ENCODE measurements around the gene SLC2A13. TPM values are rescaled to one million over a fixed set of nuclear protein-coding genes. Genes with fewer than 3 reads are reported as not detected.

The SLC2A13 gene
- total and polyA plus RNA-seq, 2 donors (not counting 3 experiments of a cell fraction or from before 2014, with no cell fraction given) = 1.2 to 4.9 TPM

DNA sequence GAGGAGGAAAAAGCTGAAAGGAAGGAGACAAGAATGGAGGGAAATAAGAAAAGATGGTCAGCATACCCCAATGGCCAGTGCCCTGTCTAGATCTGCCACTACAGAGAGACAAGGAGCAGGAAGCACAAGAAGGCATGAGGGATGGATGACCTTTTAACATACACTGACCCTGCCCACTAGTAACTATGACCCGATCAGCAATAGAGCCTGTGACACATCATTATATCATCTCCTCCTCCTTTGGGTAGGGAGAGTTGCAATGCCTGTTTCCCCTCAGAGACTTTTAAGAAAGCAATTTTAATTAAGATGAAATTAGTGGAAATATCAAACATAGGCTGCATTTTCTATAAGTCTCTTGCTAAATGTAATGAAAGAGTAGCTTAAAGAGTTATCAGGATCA lies 4.7 kb upstream of the SLC2A13 start:
- Histone ChIP-seq H2AFZ (ENCODE audit: low read depth, low read length) (no peak overlapping the region), H3K79me2 (ENCODE audit: control insufficient read depth, insufficient read depth, low read length) (no peaks in the 10 kb centered on the region), H3K36me3 (ENCODE audit: control insufficient read depth in 2 of 2, extremely low read depth in 1 of 2, insufficient read depth in 2 of 2, low read length in 2 of 2) (no peaks in the 10 kb centered on the region), H4K20me1 (replicated peaks; ENCODE audit: control insufficient read depth, extremely low read depth, insufficient read depth, low read length) (no peaks in the 10 kb centered on the region), H3K4me1 (ENCODE audit: control insufficient read depth, extremely low read depth, insufficient read depth, low read length) (peaks cover 9% of the 10 kb centered on the region), H3K9me1 (replicated peaks; ENCODE audit: control insufficient read depth, extremely low read depth, insufficient read depth, low read length) (no peaks in the 10 kb centered on the region), H3K27me3 (ENCODE audit: control insufficient read depth in 2 of 2, insufficient read depth in 2 of 2, low read length in 2 of 2) (no peaks in the 10 kb centered on the region), H3K4me3 (replicated peaks in 1 of 3; ENCODE audit: insufficient read depth in 1 of 3, low read depth in 1 of 3, low read length in 3 of 3) (no peak overlapping the region), H3K9ac (replicated peaks; ENCODE audit: extremely low read depth, insufficient read depth, low read length) (no peak overlapping the region), H3K27ac (ENCODE audit: insufficient read depth, low read depth, low read length) (no peak overlapping the region), H3K9me3 (replicated peaks; ENCODE audit: control insufficient read depth, insufficient read depth, low read length) (no peaks in the 10 kb centered on the region), H3K4me2 (ENCODE audit: insufficient read depth, low read length) (no peak overlapping the region)
- POLR2A ChIA-PET = no interaction called here
- dilution Hi-C loops (cut with MboI; ENCODE audit: extremely low pct_ligation_motif_present, low sequenced_read_pairs) (no loop called here), intact Hi-C loops (cut with micrococcal nuclease) (no loop called here)
- BruUV-seq (replicated peaks) = no TSS peak
- FAIRE-seq (no peak), DNase-seq (ENCODE audit: low read depth, low spot score) (no peak)
- TF ChIP-seq EZH2 (IDR thresholded peaks at IDR 0.05; ENCODE audit: borderline replicate concordance, low read depth, low read length, severe bottlenecking) (no peak), FOS (IDR thresholded peaks at IDR 0.05; ENCODE audit: borderline replicate concordance, insufficient read depth, low read length) (peak; percentile 41), POLR2AphosphoS5 (IDR thresholded peaks at IDR 0.05; ENCODE audit: insufficient read depth, low read depth, low read length) (no peak)
- CTCF ChIA-PET = interaction anchor here (2.2 kb wide), 1 partner anchor 100 kb away, joined by 12 read pairs; no protein-coding TSS in a partner anchor

DNA sequence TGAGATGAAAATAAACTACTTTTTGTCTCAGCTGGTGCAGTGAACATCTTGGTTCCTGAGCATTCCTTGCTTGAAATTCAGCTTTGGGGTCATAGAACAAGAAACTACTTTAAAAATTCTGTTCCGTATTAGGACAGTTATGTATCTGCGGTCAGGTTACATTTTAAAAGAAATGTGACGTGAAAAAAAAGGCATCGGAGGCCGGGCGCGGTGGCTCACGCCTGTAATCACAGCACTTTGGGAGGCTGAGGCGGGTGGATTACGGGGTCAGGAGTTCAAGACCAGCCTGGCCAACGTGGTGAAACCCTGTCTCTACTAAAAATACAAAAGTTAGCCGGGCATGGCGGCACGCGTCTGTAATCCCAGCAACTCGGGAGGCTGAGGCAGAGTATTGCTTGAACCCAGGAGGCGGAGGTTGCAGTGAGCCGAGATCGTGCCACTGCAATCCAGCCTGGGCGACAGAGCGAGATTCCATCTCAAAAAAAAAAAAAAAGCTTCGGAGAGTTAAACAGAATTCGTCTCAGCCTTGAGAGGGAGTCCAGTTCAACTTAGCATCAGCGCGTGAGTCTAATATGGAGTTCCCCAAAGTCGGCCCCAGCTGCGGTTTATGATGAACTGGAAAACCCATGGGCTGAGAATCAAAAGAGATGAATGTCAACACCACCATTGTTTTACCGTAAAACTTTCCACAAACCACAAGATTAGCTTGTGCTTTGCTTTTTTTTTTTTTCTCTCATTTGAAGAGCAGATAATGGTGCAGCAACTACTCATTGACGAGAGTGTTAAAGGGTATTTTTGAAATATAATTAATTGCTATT lies 2.1 kb upstream of the SLC2A13 start:
- intact Hi-C loops (cut with micrococcal nuclease) (loop anchor here (1.0 to 10.0 kb wide), 4 partner anchors 97 to 793 kb away; no protein-coding TSS in a partner anchor), dilution Hi-C loops (cut with MboI; ENCODE audit: extremely low pct_ligation_motif_present, low sequenced_read_pairs) (no loop called here)
- Histone ChIP-seq H3K4me3 (replicated peaks in 1 of 3; ENCODE audit: insufficient read depth in 1 of 3, low read depth in 1 of 3, low read length in 3 of 3) (no peak overlapping the region), H3K27ac (ENCODE audit: insufficient read depth, low read depth, low read length) (no peak overlapping the region), H3K9ac (replicated peaks; ENCODE audit: extremely low read depth, insufficient read depth, low read length) (no peak overlapping the region), H4K20me1 (replicated peaks; ENCODE audit: control insufficient read depth, extremely low read depth, insufficient read depth, low read length) (no peaks in the 10 kb centered on the region), H3K79me2 (ENCODE audit: control insufficient read depth, insufficient read depth, low read length) (no peaks in the 10 kb centered on the region), H3K27me3 (ENCODE audit: control insufficient read depth in 2 of 2, insufficient read depth in 2 of 2, low read length in 2 of 2) (no peaks in the 10 kb centered on the region), H3K9me3 (replicated peaks; ENCODE audit: control insufficient read depth, insufficient read depth, low read length) (no peaks in the 10 kb centered on the region), H2AFZ (ENCODE audit: low read depth, low read length) (no peak overlapping the region), H3K9me1 (replicated peaks; ENCODE audit: control insufficient read depth, extremely low read depth, insufficient read depth, low read length) (no peaks in the 10 kb centered on the region), H3K4me1 (ENCODE audit: control insufficient read depth, extremely low read depth, insufficient read depth, low read length) (peaks cover 14% of the 10 kb centered on the region), H3K4me2 (ENCODE audit: insufficient read depth, low read length) (no peak overlapping the region), H3K36me3 (ENCODE audit: control insufficient read depth in 2 of 2, extremely low read depth in 1 of 2, insufficient read depth in 2 of 2, low read length in 2 of 2) (no peaks in the 10 kb centered on the region)
- POLR2A ChIA-PET = interaction anchor here (0.7 kb wide), 1 partner anchor 98 kb away, joined by 4 read pairs; no protein-coding TSS in a partner anchor
- TF ChIP-seq, protein P1, sequence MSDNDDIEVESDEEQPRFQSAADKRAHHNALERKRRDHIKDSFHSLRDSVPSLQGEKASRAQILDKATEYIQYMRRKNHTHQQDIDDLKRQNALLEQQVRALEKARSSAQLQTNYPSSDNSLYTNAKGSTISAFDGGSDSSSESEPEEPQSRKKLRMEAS (IDR thresholded peaks at IDR 0.05; ENCODE audit: insufficient read depth, insufficient read length) = no peak
- no peak for TF ChIP-seq EZH2 (IDR thresholded peaks at IDR 0.05; ENCODE audit: borderline replicate concordance, low read depth, low read length, severe bottlenecking)
- no peak for TF ChIP-seq POLR2A (IDR thresholded peaks at IDR 0.05; ENCODE audit: low read depth, low read length)
- no peak for TF ChIP-seq POLR2AphosphoS5 (IDR thresholded peaks at IDR 0.05; ENCODE audit: insufficient read depth, low read depth, low read length)
- TF ChIP-seq MYC (IDR thresholded peaks at IDR 0.05; ENCODE audit: low read depth, low read length) = no peak
- TF ChIP-seq FOS (IDR thresholded peaks at IDR 0.05; ENCODE audit: borderline replicate concordance, insufficient read depth, low read length) = no peak
- no peak for TF ChIP-seq GATA2 (IDR thresholded peaks at IDR 0.05; ENCODE audit: insufficient read depth, insufficient read length, low read depth, low read length)
- TF ChIP-seq, protein P2, sequence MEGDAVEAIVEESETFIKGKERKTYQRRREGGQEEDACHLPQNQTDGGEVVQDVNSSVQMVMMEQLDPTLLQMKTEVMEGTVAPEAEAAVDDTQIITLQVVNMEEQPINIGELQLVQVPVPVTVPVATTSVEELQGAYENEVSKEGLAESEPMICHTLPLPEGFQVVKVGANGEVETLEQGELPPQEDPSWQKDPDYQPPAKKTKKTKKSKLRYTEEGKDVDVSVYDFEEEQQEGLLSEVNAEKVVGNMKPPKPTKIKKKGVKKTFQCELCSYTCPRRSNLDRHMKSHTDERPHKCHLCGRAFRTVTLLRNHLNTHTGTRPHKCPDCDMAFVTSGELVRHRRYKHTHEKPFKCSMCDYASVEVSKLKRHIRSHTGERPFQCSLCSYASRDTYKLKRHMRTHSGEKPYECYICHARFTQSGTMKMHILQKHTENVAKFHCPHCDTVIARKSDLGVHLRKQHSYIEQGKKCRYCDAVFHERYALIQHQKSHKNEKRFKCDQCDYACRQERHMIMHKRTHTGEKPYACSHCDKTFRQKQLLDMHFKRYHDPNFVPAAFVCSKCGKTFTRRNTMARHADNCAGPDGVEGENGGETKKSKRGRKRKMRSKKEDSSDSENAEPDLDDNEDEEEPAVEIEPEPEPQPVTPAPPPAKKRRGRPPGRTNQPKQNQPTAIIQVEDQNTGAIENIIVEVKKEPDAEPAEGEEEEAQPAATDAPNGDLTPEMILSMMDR (IDR thresholded peaks at IDR 0.05; ENCODE audit: extremely low read depth in 1 of 2, insufficient read depth in 1 of 2, low read depth in 1 of 2, low read length in 2 of 2) = no peak
- TF ChIP-seq JUN (IDR thresholded peaks at IDR 0.05; ENCODE audit: borderline replicate concordance, insufficient read depth, insufficient read length, low read depth) = no peak
- CTCF ChIA-PET = interaction anchor here (1.1 to 8.0 kb wide), 11 partner anchors 9 to 343 kb away, joined by 3 to 189 read pairs (median 7); no protein-coding TSS in a partner anchor
- BruUV-seq (replicated peaks) = no TSS peak
- no peak for FAIRE-seq
- no peak for DNase-seq (ENCODE audit: low read depth, low spot score)
